Measurements from ENCODE around the gene IL7R. TPM values are rescaled to one million over a fixed set of nuclear protein-coding genes. Genes with fewer than 3 reads are reported as not detected.
"Not testable (repeated sequence)": the region's sequence is repeated elsewhere in the genome, so short reads cannot be mapped to it uniquely, and the experiment has no call there.

The IL7R gene
- total RNA-seq, 1 donor from 2014 or later = 345 TPM

DNA sequence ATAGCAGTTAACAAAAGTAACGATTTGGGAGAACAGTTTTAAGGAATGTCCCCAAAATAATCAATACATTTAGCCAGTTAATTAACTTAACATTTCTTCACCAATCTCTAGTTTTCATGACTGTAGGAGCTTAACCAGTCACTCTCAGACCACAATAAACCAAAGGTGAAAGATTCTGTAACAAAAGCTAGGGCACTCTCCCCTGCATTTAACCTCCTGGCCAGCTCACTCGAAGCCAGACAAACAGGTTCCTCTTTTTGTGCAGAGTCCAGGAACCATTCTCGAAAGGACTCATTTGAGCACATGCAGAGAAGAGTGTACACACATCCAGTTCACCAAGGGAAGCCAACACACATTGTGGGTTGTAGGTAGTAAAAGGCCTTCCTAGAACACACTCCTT is 6.5 kb downstream of the IL7R start:
- intact Hi-C loops (cut with micrococcal nuclease) = loop anchor here (2.0 kb wide), 1 partner anchor 14 kb away; no protein-coding TSS in a partner anchor

DNA sequence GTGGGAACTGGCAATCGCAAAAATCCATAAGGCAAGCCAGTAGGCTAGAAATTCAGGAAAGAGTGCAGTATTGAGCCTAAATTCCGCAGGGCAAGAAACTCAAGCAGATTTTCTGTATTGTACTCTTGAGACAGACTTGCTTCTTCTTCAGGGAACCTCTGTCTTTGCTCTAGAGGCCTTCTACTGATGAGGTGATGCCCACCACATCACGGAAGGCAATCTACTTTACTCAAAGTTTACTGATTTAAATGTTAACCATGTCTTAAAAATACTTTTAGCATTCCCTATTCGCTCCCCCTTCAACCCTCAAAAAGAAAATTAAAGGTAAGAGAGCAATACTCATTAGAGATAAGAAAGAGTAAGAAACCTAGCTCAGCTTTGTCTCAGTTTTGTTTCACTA is 11.3 kb downstream of the IL7R start:
- intact Hi-C loops (cut with micrococcal nuclease) = no loop called here

DNA sequence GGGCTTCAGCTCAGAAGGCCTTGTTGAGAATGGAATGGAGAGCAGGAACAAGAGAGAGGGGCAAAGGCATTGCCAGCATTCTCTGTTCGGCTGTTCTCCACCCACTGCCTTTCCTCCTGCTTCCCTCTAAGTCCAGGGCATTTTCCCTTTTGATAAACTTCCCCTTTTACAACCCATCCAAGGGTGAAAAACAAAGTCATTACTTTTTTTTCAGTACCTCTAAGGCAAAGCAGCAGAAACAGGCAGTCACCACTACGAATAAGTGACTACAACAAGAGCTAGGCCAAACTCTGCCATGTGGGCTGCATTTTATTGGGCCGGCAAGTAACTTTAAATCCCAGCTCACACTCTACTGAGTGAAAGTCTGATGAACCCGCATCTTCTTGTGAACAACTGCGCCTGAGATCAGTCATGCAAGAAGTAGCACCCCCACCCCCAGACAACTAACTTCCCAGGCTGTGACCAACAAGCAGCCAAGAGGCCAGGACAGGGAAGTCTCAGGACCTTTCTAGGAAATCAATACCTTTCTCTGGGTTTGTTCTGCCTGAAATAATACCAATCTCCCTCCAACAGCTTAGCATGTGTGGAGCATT is 13.1 kb downstream of the IL7R start:
- intact Hi-C loops (cut with micrococcal nuclease) = no loop called here

DNA sequence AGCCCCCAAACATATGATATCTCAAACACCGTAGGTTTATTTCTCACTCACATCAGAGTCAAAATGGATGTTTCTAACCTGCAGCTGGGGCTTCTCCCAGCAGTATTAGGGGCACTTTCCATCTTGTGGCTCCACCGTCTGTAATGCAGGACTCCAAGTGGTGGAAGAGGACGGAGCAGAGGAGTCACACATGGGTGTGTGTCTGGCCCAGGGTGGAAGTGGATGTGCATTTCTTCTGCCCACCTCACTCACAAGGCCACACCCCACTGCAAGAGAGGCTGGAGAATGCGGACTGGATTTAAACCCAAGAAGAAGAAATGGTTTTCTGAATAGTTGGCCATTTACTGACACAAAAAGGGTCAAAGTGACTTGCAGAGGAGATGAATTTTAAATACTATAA is 13.9 kb downstream of the IL7R start:
- intact Hi-C loops (cut with micrococcal nuclease) = no loop called here

DNA sequence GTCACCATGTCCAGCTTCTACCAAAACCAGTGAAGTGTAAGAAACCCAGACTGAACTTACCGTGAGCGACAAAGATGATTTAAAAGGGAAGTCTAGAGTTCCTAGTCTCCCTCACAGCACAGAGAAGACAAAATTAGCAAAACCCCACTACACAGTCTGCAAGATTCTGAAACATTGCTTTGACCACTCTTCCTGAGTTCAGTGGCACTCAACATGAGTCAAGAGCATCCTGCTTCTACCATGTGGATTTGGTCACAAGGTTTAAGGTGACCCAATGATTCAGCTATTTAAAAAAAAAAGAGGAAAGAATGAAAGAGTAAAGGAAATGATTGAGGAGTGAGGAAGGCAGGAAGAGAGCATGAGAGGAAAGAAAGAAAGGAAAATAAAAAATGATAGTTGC is 19.8 kb downstream of the IL7R start:
- intact Hi-C loops (cut with micrococcal nuclease) = loop anchor here (2.0 kb wide), 1 partner anchor 14 kb away; no protein-coding TSS in a partner anchor

DNA sequence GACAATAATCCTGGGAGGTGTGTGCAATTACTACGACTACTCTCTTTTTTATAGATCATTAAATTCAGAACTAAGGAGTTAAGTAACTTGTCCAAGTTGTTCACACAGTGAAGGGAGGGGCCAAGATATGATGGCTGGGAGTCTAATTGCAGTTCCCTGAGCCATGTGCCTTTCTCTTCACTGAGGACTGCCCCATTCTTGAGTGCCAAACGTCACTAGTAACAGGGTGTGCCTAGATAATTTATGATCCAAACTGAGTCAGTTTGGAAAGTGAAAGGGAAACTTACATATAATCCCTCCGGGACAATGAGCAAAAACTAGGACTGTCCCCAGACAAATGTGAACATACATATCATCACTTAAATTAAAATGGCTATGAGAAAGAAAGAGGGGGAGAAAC is 20.2 kb downstream of the IL7R start:
- intact Hi-C loops (cut with micrococcal nuclease) = loop anchor here (2.0 kb wide), 1 partner anchor 14 kb away; no protein-coding TSS in a partner anchor

DNA sequence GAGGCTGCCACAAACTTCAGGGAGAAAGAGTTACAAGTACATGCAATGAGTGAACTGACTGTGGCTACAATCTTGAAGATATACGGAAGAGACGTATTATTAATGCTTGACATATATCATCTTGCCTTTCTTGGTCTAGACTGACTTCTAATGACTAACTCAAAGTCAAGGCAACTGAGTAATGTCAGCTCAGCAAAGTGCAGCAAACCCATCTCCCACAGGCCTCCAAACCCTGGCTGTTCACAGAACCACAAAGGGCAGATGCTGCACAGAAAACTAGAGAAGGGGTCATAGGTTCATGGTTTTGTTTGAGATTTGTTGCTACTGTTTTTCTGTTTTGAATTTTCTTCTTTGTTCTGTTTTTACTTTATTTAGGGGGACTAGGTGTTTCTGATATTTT is 21.0 kb downstream of the IL7R start:
- intact Hi-C loops (cut with micrococcal nuclease) = loop anchor here (2.0 kb wide), 1 partner anchor 15 kb away; no protein-coding TSS in a partner anchor

DNA sequence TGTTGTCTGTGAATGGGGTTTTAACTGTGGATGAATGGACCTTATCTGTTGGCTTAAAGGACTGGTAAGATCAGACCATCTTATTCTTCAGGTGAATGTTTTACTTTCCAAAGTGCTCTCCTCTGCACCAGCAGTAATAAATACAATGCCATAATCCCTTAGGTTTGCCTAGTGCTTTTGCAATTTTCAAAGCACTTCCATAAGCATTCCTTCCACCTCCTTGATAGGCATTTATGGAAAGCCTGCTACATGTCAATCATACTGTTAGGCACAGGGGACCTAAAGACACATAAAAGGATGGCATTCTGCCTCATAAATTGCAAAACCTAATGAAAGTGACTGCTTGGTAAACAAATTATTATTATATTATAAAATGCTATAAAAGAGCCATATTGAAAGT is 21.4 kb downstream of the IL7R start:
- intact Hi-C loops (cut with micrococcal nuclease) = no loop called here

DNA sequence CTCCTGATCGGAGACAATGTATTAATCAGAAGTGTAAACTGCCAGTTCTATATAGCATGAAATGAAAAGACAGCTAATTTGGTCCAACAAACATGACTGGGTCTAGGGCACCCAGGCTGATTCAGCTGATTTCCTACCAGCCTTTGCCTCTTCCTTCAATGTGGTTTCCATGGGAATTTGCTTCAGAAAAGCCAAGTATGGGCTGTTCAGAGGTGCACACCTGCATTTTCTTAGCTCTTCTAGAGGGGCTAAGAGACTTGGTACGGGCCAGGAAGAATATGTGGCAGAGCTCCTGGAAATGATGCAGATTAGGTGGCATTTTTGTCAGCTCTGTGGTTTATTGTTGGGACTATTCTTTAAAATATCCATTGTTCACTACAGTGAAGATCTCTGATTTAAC is 22.4 kb downstream of the IL7R start:
- intact Hi-C loops (cut with micrococcal nuclease) = no loop called here

DNA sequence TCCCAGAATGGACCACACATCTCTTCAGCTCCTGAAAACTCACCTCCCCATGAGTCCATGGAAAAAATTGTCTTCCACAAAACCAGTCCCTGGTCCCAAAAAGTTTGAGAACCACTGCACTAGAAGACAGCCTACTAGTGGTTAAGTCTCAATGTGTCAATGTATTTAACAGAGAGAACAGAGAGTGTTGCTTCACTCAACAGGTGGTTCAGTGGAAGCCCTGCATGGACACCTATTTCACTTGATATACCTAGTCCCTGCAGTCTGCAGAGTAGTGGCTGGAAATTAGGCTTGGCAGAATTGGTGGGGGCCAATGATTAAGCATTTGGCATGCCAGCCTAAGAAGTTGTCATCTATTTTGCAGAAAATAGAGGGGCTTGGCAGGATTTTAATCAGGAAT is 23.0 kb downstream of the IL7R start:
- intact Hi-C loops (cut with micrococcal nuclease) = loop anchor here (5.0 kb wide), 1 partner anchor 1407 kb away; no protein-coding TSS in a partner anchor

DNA sequence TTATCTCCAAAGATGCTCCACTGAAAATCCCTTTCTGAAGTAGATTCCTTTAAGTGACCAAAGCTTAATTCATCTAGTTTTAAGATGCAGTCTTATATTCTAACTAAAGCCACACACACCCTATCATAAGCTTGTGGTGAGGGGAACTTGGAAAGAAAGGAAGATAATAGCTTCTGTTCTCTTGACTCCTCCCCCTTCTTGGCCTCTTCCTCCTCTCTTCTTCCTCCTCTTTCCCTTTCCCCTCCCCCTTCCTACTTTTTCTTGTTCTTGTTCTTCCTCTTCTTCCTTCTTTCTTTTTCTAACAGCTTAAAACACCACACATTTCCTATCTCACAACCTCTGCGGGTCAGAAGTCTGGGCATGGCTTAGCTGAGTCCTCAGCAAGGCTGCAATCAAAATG is 23.5 kb downstream of the IL7R start:
- intact Hi-C loops (cut with micrococcal nuclease) = loop anchor here (5.0 kb wide), 1 partner anchor 1408 kb away; no protein-coding TSS in a partner anchor

DNA sequence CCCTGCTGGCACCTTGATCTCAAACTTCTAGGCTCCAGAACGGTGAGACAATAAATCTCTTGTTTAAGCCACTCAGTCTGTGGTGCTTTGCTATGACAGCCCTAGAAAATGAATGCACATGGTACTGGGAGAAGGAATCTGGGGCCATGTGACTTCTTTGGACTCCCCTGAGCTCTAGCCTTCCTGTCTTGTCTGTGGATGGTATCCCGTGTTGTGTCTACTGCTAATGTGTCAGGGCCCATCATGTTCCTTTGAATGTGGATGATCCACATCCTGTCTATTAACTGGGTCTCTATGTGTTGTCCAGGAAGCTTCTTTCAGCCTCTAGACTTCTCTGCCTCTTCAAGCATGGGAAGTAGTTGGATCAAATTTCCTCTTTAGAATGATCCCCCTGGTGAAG is 25.1 kb downstream of the IL7R start:
- intact Hi-C loops (cut with micrococcal nuclease) = loop anchor here (5.0 kb wide), 1 partner anchor 1409 kb away; no protein-coding TSS in a partner anchor

DNA sequence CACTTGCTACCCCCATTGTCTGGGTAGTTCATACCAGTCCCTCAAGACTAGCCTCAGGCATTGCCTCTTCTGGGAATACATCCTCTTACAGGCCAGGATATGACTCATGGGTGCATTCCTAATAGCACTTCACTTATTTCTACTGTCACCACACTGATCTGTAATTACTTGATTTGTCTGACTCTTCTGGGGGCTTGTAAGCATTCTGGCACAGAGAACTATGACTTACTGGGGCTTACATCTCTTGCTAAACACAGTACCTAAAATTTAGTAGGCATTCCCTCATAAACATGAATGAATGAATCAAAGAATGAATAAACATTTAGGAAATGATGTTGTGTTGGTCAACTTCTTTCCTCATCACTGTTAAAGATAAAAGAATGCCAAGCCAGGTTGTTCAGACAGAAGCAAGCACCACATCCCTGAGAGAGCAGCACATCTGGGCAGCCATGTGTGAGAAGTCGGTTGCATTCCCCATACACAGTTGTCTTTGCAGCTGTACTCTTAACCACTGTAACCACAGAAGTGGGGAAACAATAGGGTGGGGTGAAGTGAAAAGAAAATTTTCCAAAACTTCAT is 27.6 kb downstream of the IL7R start:
- intact Hi-C loops (cut with micrococcal nuclease) = loop anchor here (1.0 to 5.0 kb wide), 3 partner anchors 18 to 1412 kb away; no protein-coding TSS in a partner anchor

DNA sequence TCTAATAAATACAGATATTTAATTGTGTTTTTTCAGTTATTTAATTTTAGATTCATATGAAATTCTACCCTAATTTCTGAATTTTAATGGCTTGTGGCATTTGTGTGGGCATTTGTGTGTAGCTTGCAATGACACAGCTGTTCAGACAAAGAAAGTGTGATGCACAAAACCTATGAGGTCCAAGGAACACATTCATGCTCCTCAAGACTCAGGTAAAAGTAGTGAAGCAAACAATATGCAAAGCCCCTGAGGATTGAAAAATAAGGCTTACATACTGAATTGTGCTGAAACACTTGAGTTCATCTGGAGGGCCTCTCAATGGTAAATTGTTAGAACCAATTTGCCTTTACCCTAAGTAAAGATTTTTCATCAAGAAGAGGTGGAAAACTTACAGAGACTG is 28.1 kb downstream of the IL7R start:
- intact Hi-C loops (cut with micrococcal nuclease) = loop anchor here (1.0 to 5.0 kb wide), 3 partner anchors 18 to 1412 kb away; no protein-coding TSS in a partner anchor

DNA sequence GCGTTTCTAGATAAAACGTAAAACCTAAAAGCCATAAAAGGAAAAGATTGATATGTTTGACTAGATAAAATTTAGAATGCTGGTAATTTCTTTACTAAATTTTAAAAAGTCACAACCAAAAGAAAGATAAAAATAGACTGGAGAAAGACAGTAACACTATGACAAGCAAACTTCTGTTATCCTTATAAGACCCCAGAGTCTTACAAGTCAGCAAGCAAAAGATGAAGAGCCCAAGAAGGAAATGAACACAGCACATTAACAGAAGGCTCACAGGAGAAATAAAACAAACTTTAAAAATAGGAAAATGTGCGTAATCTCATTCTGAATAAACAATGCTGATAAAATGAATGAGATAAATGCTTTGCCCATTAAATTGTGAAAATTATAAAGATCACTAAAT is 29.7 kb downstream of the IL7R start:
- intact Hi-C loops (cut with micrococcal nuclease) = no loop called here

DNA sequence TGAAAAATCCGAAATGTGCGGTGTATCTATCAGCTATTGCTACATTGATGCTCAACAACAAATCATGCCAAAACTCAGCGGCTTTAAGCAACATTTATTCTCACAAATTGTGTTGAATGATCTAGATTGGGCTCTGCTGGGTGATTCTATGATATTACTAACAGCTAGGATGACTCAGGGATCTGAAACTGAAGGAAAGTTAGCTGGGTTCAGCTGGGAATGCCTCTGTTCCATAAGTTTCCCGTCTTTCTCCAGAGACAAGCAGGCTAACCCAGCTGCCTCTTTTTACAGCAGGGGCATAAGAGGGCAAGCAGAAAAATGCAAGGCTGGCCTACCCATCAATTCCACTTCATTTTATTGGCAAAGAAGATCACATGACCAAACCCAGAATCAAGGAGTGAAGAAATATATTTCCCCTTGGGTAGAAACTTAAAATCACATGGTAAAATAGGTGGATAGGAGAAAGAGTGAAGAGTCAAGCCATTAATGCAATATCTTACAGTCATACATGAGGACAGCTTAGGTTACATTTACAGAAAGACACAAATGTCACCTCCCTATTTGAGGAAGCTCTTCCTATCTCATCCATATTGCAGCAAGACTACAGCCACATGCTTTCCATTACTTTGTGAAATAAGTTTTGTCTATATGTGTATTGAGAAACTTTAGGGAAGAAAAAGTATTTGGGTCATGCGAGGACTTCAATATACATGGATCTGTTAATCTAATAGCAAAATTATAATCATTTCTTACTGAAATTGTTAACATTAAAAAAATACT is 30.8 kb downstream of the IL7R start:
- intact Hi-C loops (cut with micrococcal nuclease) = no loop called here

DNA sequence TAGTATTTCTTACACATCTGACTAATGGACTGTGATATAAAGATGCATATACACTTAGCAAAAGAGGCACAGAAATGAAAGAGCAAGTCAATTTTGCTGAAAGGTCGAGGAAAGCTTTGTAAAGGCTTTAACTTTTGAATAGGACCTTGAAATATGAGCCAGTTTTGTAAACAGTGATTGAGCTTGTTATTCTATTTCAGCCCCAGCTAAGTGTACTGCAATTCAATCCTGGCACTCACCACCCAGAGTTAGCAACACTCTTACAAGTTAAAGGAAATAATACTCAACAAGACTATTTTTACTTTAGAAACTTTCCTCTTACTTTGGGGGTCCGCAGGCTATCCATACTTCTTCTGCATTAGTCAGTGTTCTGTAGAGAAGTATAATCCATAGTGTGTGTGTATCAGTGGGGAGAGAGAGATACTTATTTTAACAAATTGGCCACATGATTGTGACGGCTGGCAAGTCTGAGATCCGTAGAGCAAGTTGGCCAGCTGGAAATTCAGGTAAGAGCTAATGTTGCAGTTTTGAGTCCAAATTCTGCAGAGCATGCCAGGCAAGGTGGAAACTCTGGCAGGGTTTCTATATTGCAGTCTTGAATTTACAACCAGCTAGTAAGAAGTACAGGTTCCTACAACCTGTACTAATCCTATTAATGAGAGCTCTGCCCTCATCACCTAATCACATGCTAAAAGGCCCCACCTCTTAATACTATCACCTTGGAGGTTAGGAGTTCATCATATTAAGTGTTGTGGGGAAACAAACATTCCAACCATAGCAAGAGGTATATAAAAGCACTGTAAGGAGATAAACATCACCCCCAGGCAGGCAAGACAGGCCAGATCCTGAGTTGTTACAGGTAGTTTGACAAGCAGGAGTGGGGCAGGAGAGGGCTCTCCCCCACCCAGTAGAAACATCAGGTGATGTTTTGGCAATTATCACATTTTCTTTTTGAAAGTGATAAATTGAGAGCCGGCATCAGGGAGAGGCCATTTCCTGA is 33.6 kb downstream of the IL7R start:
- intact Hi-C loops (cut with micrococcal nuclease) = no loop called here

DNA sequence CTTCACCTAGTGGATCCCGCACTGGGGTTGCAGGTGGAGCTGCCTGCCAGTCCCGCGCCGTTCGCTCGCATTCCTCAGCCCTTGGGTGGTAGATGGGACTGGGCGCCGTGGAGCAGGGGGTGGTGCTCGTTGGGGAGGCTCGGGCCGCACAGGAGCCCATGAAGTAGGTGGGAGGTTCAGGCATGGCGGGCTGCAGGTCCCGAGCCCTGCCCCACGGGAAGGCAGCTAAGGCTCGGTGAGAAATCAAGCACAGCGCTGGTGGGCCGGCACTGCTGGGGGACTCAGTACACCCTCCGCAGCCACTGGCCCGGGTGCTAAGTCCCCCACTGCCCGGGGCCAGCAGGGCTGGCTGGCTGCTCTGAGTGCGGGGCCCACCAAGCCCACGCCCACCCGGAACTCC is 36.1 kb downstream of the IL7R start:
- intact Hi-C loops (cut with micrococcal nuclease) = not testable (repeated sequence)

DNA sequence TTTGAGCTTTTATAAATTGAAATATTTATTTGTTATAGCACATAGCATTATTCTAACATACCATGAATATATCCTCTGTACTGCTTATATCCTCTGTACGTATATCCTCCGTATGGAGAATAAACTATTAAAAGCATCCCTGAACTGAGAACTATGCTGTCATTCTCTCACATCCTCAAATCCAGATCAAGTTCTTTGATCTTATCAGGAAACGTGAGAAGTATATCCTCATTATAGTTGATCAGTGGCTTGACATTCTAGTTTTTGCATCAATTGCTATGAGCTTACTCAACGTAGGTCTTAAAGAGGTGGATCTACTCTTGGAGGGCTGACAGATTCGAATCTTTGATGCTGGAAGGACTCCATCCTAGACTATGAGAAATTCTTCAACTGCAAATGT is 37.4 kb downstream of the IL7R start:
- intact Hi-C loops (cut with micrococcal nuclease) = no loop called here

DNA sequence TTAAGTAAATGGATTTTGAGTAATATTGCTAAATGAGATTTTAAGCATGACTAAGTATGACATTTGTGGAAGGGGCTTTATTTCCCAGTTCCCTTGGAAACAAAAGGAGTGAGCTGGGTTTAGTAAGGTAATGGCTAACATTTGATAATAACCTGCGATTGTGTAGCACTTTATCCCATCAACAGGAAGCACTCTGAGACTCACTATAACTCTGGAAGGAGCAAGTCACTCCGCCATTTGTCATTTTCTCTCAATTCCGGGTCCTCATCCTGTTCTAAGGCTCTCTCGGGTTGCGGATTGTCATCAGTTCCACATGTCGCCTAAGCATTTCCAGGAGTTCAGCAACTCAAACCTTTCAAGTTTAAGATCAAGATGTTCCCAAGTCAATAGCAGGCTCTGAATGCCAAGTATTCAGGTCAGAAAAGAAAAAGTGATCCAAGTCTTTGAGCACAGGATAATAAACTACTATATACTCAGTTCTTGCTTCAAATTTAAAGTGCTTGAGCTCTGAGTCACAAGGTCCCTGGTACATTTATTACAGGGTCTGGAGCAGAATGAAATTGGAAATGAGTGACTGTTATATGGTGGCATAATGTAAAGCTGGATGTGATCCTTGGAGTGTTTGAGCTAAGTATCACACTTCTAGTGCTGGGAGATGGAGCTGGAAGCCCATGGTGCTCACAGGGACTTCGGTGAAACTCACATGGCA is 42.4 kb downstream of the IL7R start:
- intact Hi-C loops (cut with micrococcal nuclease) = no loop called here

Measured in T-helper 1 cell treated with Interleukin-12 subunit alpha and Interleukin-12 subunit beta and Interleukin-4 antibody, amounts not matched to agents 30 ng/mL and 1 ng/mL, for 36 hours (primary cell).